ENCODE results near the gene MUC22. TPM values are rescaled to one million over a fixed set of nuclear protein-coding genes. Genes with fewer than 3 reads are reported as not detected.

The MUC22 gene
- total RNA-seq, 1 donor from 2014 or later: 1.6 TPM

GRCh38 chr6:30979141-30979540 lies 31.1 kb upstream of the MUC22 start:
- H3K4me1 Mint-ChIP-seq (ENCODE audit: unreplicated experiment): peaks cover 33% of the 10 kb centered on the region
- no peaks in the 10 kb centered on the region for H3K36me3 Mint-ChIP-seq
- peak overlapping the region; percentile 87 for H3K27ac Mint-ChIP-seq
- H3K9me3 Mint-ChIP-seq: no peaks in the 10 kb centered on the region
- peak overlapping the region; percentile 41 for H3K4me3 Mint-ChIP-seq
- no peaks in the 10 kb centered on the region for H3K27me3 Mint-ChIP-seq
- no peak for DNase-seq (ENCODE audit: extremely low spot score, unreplicated experiment)
- no peak for TF ChIP-seq CTCF (conservative IDR thresholded peaks at IDR 0.05)

GRCh38 chr6:30979690-30980089 lies 30.6 kb upstream of the MUC22 start:
- Mint-ChIP-seq H3K27me3 (no peaks in the 10 kb centered on the region), H3K27ac (no peak overlapping the region), H3K4me3 (no peak overlapping the region), H3K36me3 (no peaks in the 10 kb centered on the region), H3K4me1 (ENCODE audit: unreplicated experiment) (peaks cover 33% of the 10 kb centered on the region), H3K9me3 (no peaks in the 10 kb centered on the region)
- no peak for TF ChIP-seq CTCF (conservative IDR thresholded peaks at IDR 0.05)
- no peak for DNase-seq (ENCODE audit: extremely low spot score, unreplicated experiment)

GRCh38 chr6:30981942-30982772 lies 28.1 kb upstream of the MUC22 start:
- Mint-ChIP-seq H3K4me3 (peak overlapping the region; percentile 59), H3K36me3 (no peaks in the 10 kb centered on the region), H3K9me3 (no peaks in the 10 kb centered on the region), H3K27ac (peak overlapping the region; percentile 26), H3K27me3 (peaks cover 2% of the 10 kb centered on the region), H3K4me1 (ENCODE audit: unreplicated experiment) (peaks cover 33% of the 10 kb centered on the region)
- no peak for DNase-seq (ENCODE audit: extremely low spot score, unreplicated experiment)
- TF ChIP-seq CTCF (conservative IDR thresholded peaks at IDR 0.05): peak; percentile 61

GRCh38 chr6:30983439-30983838 lies 26.8 kb upstream of the MUC22 start, which contains the start of gene MUC21:
MUC21 (plus strand) TSS chr6:30983718; CDS start chr6:30983959, 241 bp downstream.
- Mint-ChIP-seq H3K4me3 (no peak within 1 kb of the TSS), H3K36me3 (no peaks in the 10 kb centered on the region), H3K9me3 (no peaks in the 10 kb centered on the region), H3K4me1 (ENCODE audit: unreplicated experiment) (peaks cover 26% of the 10 kb centered on the region), H3K27ac (peak within 1 kb of the TSS; percentile 59), H3K27me3 (peaks cover 2% of the 10 kb centered on the region)
- TF ChIP-seq CTCF (conservative IDR thresholded peaks at IDR 0.05): no peak
- no peak for DNase-seq (ENCODE audit: extremely low spot score, unreplicated experiment)

GRCh38 chr6:30985490-30985889 lies 24.8 kb upstream of the MUC22 start:
- Mint-ChIP-seq H3K4me3 (no peak overlapping the region), H3K9me3 (no peaks in the 10 kb centered on the region), H3K27me3 (peaks cover 2% of the 10 kb centered on the region), H3K4me1 (ENCODE audit: unreplicated experiment) (peaks cover 19% of the 10 kb centered on the region), H3K36me3 (no peaks in the 10 kb centered on the region), H3K27ac (no peak overlapping the region)
- TF ChIP-seq CTCF (conservative IDR thresholded peaks at IDR 0.05): no peak
- DNase-seq (ENCODE audit: extremely low spot score, unreplicated experiment): no peak
